ENCODE data around the gene S100A13.

DNA sequence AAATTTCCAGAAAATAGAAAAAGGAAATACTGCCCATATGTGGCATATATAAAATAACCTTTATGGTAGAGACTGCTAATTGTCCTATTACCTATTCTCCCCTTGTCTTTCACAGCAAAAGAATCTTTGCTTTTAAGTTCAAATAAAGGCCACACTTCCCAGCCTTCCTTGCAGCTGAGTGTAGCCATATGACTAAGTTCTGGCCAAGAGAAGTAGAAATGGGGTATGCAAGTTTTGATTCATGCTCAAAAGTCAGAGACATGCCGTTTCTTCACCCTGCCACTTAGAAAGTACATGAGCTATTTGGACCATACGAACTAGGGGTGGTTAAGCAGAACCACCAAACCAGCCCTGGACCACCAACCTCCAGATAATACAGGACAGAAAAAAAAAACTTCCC, 43.3 kb downstream of the S100A13 start:
- TF ChIP-seq CTCF (IDR thresholded peaks at IDR 0.05; ENCODE audit: insufficient read depth, low read depth, low read length) = no peak
- no peak for TF ChIP-seq EZH2 (IDR thresholded peaks at IDR 0.05; ENCODE audit: insufficient read depth, low read length)

Data from astrocyte (in vitro differentiated cells and primary cell).